ENCODE results near the gene DEAF1. TPM values are rescaled to one million over a fixed set of nuclear protein-coding genes. Genes with fewer than 3 reads are reported as not detected.

Gene DEAF1
- total and polyA plus RNA-seq, 2 of the 13 experiments (the other 11 are each of a cell fraction or from before 2014, with no cell fraction given), result 22.3 to 29.6 TPM

DNA sequence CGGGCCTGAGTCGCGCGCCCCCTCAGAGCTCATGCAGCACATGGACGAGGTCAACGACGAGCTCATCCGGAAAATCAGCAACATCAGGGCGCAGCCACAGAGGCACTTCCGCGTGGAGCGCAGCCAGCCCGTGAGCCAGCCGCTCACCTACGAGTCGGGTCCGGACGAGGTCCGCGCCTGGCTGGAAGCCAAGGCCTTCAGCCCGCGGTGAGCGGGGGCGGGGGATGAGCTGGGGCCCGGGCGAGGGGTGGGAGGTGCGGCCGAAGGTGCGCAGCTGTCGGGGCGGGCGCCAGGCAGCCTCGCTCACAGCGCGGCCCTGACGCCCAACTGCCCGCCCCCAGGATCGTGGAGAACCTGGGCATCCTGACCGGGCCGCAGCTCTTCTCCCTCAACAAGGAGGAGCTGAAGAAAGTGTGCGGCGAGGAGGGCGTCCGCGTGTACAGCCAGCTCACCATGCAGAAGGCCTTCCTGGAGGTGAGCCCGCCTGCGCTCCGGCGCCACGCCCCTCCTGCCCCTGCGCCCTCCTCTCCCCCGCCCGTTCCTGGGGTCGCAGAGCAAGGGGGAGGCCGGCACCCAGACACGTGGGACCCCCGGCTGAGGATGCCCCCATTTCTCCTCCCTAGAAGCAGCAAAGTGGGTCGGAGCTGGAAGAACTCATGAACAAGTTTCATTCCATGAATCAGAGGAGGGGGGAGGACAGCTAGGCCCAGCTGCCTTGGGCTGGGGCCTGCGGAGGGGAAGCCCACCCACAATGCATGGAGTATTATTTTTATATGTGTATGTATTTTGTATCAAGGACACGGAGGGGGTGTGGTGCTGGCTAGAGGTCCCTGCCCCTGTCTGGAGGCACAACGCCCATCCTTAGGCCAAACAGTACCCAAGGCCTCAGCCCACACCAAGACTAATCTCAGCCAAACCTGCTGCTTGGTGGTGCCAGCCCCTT lies 31.5 kb upstream of the DEAF1 start:
- ChIA-PET POLR2A (interaction anchor here (1.2 to 12.6 kb wide), 6 partner anchors 14 to 172 kb away, joined by 3 to 203 read pairs (median 8); partner anchors contain the start of genes DEAF1, EPS8L2, TALDO1 and TMEM80), CTCF (ENCODE audit: low intra/inter-chr PET ratio, low total read pairs) (interaction anchor here (1.9 kb wide), 1 partner anchor 30 kb away, joined by 3 read pairs; no protein-coding TSS in a partner anchor)
- Histone ChIP-seq H3K79me2 (ENCODE audit: insufficient read depth, low read length) (no peaks in the 10 kb centered on the region), H3K27ac (ENCODE audit: extremely low read length, insufficient read depth, low read length) (no peak overlapping the region), H3K4me2 (ENCODE audit: low read depth, low read length) (no peak overlapping the region), H3K4me1 (ENCODE audit: insufficient read depth, low read length) (peaks cover 37% of the 10 kb centered on the region), H3K36me3 (replicated peaks in 1 of 2; ENCODE audit: control insufficient read depth in 1 of 2, insufficient read depth in 2 of 2, low read length in 2 of 2) (peaks cover 20 to 31% of the 10 kb centered on the region in 2 experiments), H3K27me3 (ENCODE audit: control insufficient read depth in 1 of 2, insufficient read depth in 2 of 2, low read length in 2 of 2) (no peaks in the 10 kb centered on the region), H3K4me3 (replicated peaks in 1 of 3; ENCODE audit: insufficient read depth in 1 of 3, low read depth in 2 of 3, low read length in 3 of 3) (no peak overlapping the region), H2AFZ (ENCODE audit: low read length) (no peak overlapping the region), H4K20me1 (ENCODE audit: insufficient read depth, low read length) (peaks cover 2% of the 10 kb centered on the region; the same call in 1 of the 2 replicates), H3K9ac (ENCODE audit: insufficient read depth, low read depth, low read length) (no peak overlapping the region), H3K9me3 (ENCODE audit: low read length) (no peaks in the 10 kb centered on the region)
- no peak for DNase-seq (ENCODE audit: low spot score)
- TF ChIP-seq, protein P1, sequence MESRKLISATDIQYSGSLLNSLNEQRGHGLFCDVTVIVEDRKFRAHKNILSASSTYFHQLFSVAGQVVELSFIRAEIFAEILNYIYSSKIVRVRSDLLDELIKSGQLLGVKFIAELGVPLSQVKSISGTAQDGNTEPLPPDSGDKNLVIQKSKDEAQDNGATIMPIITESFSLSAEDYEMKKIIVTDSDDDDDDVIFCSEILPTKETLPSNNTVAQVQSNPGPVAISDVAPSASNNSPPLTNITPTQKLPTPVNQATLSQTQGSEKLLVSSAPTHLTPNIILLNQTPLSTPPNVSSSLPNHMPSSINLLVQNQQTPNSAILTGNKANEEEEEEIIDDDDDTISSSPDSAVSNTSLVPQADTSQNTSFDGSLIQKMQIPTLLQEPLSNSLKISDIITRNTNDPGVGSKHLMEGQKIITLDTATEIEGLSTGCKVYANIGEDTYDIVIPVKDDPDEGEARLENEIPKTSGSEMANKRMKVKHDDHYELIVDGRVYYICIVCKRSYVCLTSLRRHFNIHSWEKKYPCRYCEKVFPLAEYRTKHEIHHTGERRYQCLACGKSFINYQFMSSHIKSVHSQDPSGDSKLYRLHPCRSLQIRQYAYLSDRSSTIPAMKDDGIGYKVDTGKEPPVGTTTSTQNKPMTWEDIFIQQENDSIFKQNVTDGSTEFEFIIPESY (CRISPR knock-in tag; IDR thresholded peaks at IDR 0.05), result peak; percentile 32; the same call in 1 of the 2 replicates
- TF ChIP-seq REL (CRISPR knock-in tag; conservative IDR thresholded peaks at IDR 0.05), result no peak
- no peak for TF ChIP-seq ZNF331 (CRISPR knock-in tag; IDR thresholded peaks at IDR 0.05)
- TF ChIP-seq HOXA3 (CRISPR knock-in tag; IDR thresholded peaks at IDR 0.05), result peak; percentile 24; the same call in 1 of the 2 replicates
- peak; percentile 30 for TF ChIP-seq AGO2 (optimal IDR thresholded peaks at IDR 0.05; ENCODE audit: low read depth, low read length)
- intact Hi-C loops (cut with micrococcal nuclease; ENCODE audit: unreplicated experiment), result no loop called here
- BruUV-seq (replicated peaks), result TSS peak; percentile 60
- no peak for FAIRE-seq
- in situ Hi-C loops (cut with HindIII; ENCODE audit: extremely low pct_ligation_motif_present, low pct_unique_long_range_greater_than_20kb), result loop anchor here (5.0 kb wide), 1 partner anchor 69 kb away; no protein-coding TSS in a partner anchor
- ATAC-seq, result no peak
- 96% methylated on average over 46 of the region's 61 CpGs for WGBS (ENCODE audit: low lambda C conversion rate)
